ENCODE data around the gene GREB1.

GRCh38 chr2:11550901-11551568 is 17.2 kb downstream of the GREB1 start:
- TF ChIP-seq ETS1 (IDR thresholded peaks at IDR 0.05) (no peak), ZNF114 (CRISPR knock-in tag; IDR thresholded peaks at IDR 0.05) (no peak), CTCF (conservative IDR thresholded peaks at IDR 0.05; ENCODE audit: low read depth in 2 of 2) (no peak), POLR2AphosphoS5 (IDR thresholded peaks at IDR 0.05; ENCODE audit: low read depth) (no peak), EZH2 (IDR thresholded peaks at IDR 0.05; ENCODE audit: low read depth, unreplicated experiment) (no peak), REST (IDR thresholded peaks at IDR 0.05; ENCODE audit: unreplicated experiment) (no peak), EZH2phosphoT487 (IDR thresholded peaks at IDR 0.05; ENCODE audit: unreplicated experiment) (no peak), STAT1 (IDR thresholded peaks at IDR 0.05; ENCODE audit: unreplicated experiment) (no peak), JUNB (IDR thresholded peaks at IDR 0.05; ENCODE audit: unreplicated experiment) (no peak), CREB1 (CRISPR knock-in tag; IDR thresholded peaks at IDR 0.05; ENCODE audit: low read depth) (no peak), NANOG (IDR thresholded peaks at IDR 0.05; ENCODE audit: borderline replicate concordance) (no peak)
- TF ChIP-seq, protein P1, sequence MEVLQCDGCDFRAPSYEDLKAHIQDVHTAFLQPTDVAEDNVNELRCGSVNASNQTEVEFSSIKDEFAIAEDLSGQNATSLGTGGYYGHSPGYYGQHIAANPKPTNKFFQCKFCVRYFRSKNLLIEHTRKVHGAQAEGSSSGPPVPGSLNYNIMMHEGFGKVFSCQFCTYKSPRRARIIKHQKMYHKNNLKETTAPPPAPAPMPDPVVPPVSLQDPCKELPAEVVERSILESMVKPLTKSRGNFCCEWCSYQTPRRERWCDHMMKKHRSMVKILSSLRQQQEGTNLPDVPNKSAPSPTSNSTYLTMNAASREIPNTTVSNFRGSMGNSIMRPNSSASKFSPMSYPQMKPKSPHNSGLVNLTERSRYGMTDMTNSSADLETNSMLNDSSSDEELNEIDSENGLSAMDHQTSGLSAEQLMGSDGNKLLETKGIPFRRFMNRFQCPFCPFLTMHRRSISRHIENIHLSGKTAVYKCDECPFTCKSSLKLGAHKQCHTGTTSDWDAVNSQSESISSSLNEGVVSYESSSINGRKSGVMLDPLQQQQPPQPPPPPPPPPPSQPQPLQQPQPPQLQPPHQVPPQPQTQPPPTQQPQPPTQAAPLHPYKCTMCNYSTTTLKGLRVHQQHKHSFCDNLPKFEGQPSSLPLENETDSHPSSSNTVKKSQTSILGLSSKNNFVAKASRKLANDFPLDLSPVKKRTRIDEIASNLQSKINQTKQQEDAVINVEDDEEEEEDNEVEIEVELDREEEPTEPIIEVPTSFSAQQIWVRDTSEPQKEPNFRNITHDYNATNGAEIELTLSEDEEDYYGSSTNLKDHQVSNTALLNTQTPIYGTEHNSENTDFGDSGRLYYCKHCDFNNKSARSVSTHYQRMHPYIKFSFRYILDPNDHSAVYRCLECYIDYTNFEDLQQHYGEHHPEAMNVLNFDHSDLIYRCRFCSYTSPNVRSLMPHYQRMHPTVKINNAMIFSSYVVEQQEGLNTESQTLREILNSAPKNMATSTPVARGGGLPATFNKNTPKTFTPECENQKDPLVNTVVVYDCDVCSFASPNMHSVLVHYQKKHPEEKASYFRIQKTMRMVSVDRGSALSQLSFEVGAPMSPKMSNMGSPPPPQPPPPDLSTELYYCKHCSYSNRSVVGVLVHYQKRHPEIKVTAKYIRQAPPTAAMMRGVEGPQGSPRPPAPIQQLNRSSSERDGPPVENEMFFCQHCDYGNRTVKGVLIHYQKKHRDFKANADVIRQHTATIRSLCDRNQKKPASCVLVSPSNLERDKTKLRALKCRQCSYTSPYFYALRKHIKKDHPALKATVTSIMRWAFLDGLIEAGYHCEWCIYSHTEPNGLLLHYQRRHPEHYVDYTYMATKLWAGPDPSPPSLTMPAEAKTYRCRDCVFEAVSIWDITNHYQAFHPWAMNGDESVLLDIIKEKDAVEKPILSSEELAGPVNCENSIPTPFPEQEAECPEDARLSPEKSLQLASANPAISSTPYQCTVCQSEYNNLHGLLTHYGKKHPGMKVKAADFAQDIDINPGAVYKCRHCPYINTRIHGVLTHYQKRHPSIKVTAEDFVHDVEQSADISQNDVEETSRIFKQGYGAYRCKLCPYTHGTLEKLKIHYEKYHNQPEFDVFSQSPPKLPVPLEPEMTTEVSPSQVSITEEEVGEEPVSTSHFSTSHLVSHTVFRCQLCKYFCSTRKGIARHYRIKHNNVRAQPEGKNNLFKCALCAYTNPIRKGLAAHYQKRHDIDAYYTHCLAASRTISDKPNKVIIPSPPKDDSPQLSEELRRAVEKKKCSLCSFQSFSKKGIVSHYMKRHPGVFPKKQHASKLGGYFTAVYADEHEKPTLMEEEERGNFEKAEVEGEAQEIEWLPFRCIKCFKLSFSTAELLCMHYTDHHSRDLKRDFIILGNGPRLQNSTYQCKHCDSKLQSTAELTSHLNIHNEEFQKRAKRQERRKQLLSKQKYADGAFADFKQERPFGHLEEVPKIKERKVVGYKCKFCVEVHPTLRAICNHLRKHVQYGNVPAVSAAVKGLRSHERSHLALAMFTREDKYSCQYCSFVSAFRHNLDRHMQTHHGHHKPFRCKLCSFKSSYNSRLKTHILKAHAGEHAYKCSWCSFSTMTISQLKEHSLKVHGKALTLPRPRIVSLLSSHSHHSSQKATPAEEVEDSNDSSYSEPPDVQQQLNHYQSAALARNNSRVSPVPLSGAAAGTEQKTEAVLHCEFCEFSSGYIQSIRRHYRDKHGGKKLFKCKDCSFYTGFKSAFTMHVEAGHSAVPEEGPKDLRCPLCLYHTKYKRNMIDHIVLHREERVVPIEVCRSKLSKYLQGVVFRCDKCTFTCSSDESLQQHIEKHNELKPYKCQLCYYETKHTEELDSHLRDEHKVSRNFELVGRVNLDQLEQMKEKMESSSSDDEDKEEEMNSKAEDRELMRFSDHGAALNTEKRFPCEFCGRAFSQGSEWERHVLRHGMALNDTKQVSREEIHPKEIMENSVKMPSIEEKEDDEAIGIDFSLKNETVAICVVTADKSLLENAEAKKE (CRISPR knock-in tag; IDR thresholded peaks at IDR 0.05): no peak
